Thyroid gland (tissue), 4 donors: ENCODE measurements around the gene POLDIP3. TPM values are rescaled to one million over a fixed set of nuclear protein-coding genes. Genes with fewer than 3 reads are reported as not detected.

Experiments used
- DNase-seq, 2 donors: peaks; one replicate each; pipeline ENCODE4 v3.0.0-alpha.2; 2019
- H3K27ac ChIP-seq, 3 donors: fragments of 200-600 bp; sonication (generic); 1 replicate in 2 of 3; 2 replicates in 1 of 3; pipeline ENCODE4 v1.5.1; 2016 to 2019; ENCODE audit warnings: mild to moderate bottlenecking in 1 of 3, moderate library complexity in 1 of 3
- H3K27me3 ChIP-seq: fragments of 200-600 bp; sonication (generic); one replicate; pipeline ENCODE4 v1.5.1; 2019
- H3K36me3 ChIP-seq, 2 donors: fragments of 200-600 bp; sonication (generic); one replicate each; pipeline ENCODE4 v1.5.1; 2016 to 2019
- H3K4me1 ChIP-seq, 2 donors: fragments of 200-600 bp; sonication (generic); one replicate each; pipeline ENCODE4 v1.5.1; 2017 to 2019
- H3K4me3 ChIP-seq, 3 donors: fragments of 200-600 bp; sonication (generic); replicated peaks in 1 of 3; 1 replicate in 2 of 3; 2 replicates in 1 of 3; pipeline ENCODE4 v1.5.1; 2016; ENCODE audit warnings: mild to moderate bottlenecking in 1 of 3
- H3K9me3 ChIP-seq: fragments of 200-600 bp; sonication (generic); one replicate; pipeline ENCODE4 v1.5.1; 2017
- POLR2A ChIP-seq, 2 donors: fragments of 450-650 bp; IDR thresholded peaks; one replicate each; pipeline ENCODE4 v1.6.1; 2017; ENCODE audit warnings: antibody characterized with exemption in 2 of 2, mild to moderate bottlenecking in 2 of 2, moderate library complexity in 1 of 2
- WGBS, 2 donors: methylation state at CpG; one replicate each; pipeline ENCODE4 v1.1.5; 2017; 5-methylcytosine and 5-hydroxymethylcytosine counted together
- intact Hi-C: fragments of 100-400 bp; cut with DNase I; formaldehyde crosslinking; loops from one replicate; pipeline ENCODE4 v1.15.1; 2023
- total RNA-seq, 4 donors: library from RNA; depleted of rRNA; stranded (reverse); fragments of >200 nt; gene quantifications; one replicate each; pipeline ENCODE4 v1.2.3, GENCODE V29; 2016
- TF ChIP-seq, protein P1 (sequence below), 6 experiments: fragments of 200-600 bp in 3 of 6; fragments of 450-650 bp in 3 of 6; sonication (generic) in 3 of 6; IDR thresholded peaks; one replicate each; pipeline ENCODE4 v1.5.1; 2016 to 2019; ENCODE audit warnings: antibody characterized with exemption in 6 of 6, mild to moderate bottlenecking in 2 of 6, inconsistent platforms in 1 of 6, moderate library complexity in 1 of 6

POLDIP3 gene
- total RNA-seq, 4 donors from 2014 or later: 46.1 to 55.4 (median 49.8) TPM

- H3K36me3 ChIP-seq: no peaks in the 10 kb centered on the region
- intact Hi-C loops: no loop called here
- no peak overlapping the region for H3K4me3 ChIP-seq
- H3K4me1 ChIP-seq: peaks cover 0 to 3% of the 10 kb centered on the region in 2 donors
- no peaks in the 10 kb centered on the region for H3K27me3 ChIP-seq
- TF ChIP-seq, protein P1, sequence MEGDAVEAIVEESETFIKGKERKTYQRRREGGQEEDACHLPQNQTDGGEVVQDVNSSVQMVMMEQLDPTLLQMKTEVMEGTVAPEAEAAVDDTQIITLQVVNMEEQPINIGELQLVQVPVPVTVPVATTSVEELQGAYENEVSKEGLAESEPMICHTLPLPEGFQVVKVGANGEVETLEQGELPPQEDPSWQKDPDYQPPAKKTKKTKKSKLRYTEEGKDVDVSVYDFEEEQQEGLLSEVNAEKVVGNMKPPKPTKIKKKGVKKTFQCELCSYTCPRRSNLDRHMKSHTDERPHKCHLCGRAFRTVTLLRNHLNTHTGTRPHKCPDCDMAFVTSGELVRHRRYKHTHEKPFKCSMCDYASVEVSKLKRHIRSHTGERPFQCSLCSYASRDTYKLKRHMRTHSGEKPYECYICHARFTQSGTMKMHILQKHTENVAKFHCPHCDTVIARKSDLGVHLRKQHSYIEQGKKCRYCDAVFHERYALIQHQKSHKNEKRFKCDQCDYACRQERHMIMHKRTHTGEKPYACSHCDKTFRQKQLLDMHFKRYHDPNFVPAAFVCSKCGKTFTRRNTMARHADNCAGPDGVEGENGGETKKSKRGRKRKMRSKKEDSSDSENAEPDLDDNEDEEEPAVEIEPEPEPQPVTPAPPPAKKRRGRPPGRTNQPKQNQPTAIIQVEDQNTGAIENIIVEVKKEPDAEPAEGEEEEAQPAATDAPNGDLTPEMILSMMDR (IDR thresholded peaks at IDR 0.05): no peak
- no peak for TF ChIP-seq POLR2A (IDR thresholded peaks at IDR 0.05)
- H3K27ac ChIP-seq: no peak overlapping the region
- 82 to 85% methylated on average over 7 of the region's 7 CpGs for WGBS, 2 donors
- DNase-seq: no peak
- no peaks in the 10 kb centered on the region for H3K9me3 ChIP-seq
Observed at GRCh38 chr22:42654436-42655073, 39.9 kb upstream of the POLDIP3 start.

DNA sequence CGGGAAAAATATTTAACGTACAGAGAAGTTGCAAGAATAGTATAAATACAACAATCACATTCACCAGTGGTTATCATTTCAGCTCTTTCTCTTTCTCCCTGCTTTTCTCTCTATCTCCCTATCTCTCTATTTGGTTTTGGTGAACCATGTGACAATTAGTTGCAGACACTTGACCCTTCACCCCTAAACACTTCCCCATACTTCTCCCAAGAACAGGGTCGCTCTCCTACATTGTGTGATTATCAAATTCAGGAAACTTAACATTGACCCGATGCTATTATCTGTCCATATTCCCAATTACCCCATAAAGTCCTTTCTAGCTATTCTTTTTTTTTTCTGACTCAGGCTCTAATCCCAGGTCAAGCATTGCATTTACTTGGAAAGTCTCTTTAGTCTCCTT lies 39.3 kb upstream of the POLDIP3 start:
- Histone ChIP-seq H3K4me3 (no peak overlapping the region), H3K9me3 (no peaks in the 10 kb centered on the region), H3K4me1 (peaks cover 0 to 4% of the 10 kb centered on the region in 2 donors), H3K36me3 (no peaks in the 10 kb centered on the region), H3K27ac (no peak overlapping the region), H3K27me3 (no peaks in the 10 kb centered on the region)
- no peak for DNase-seq
- no peak for TF ChIP-seq POLR2A (IDR thresholded peaks at IDR 0.05)
- TF ChIP-seq, protein P1 (IDR thresholded peaks at IDR 0.05): no peak
- intact Hi-C loops: no loop called here
- WGBS, 2 donors: 78 to 82% methylated on average over 4 of the region's 4 CpGs

DNA sequence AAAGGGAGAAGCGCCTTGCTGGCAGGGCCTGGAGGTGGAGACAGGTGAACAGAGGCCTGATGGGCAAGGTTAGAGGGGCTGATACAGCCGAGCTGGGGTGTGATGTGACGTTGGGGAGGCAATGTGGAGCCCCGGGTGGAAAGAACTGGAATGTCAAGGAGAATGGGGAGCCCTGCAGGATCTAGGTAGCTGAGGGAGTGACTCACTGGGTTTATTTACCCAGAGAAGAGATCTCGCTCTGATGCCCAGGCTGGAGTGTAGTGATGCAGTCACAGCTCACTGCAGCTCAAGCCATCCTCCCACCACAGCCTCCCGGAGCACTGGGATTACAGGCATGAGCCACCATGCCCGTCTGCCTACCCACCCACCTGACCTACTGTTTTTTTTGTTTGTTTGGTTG lies 36.5 kb upstream of the POLDIP3 start:
- Histone ChIP-seq H3K4me3 (no peak overlapping the region), H3K27me3 (no peaks in the 10 kb centered on the region), H3K4me1 (peaks cover 25 to 27% of the 10 kb centered on the region in 2 donors), H3K9me3 (no peaks in the 10 kb centered on the region), H3K36me3 (no peaks in the 10 kb centered on the region), H3K27ac (no peak overlapping the region)
- WGBS, 2 donors: 69 to 74% methylated on average over 7 of the region's 7 CpGs
- intact Hi-C loops: no loop called here
- DNase-seq: no peak
- no peak for TF ChIP-seq POLR2A (IDR thresholded peaks at IDR 0.05)
- TF ChIP-seq, protein P1 (IDR thresholded peaks at IDR 0.05): no peak

GRCh38 chr22:42649246-42650099 lies 34.8 kb upstream of the POLDIP3 start, which contains the start of gene CYB5R3:
Gene CYB5R3, minus strand, starts transcription at chr22:42649392. Its CDS starts 77 bp downstream, at chr22:42649315.
- peak; percentile 74 to 77 for DNase-seq

More at GRCh38 chr22:42649246-42650099, 34.8 kb upstream of the POLDIP3 start, which contains the start of gene CYB5R3:
- TF ChIP-seq, protein P1 (IDR thresholded peaks at IDR 0.05): no peak
- TF ChIP-seq POLR2A (IDR thresholded peaks at IDR 0.05): peak in 1 of 2 donors; percentile 43
- Histone ChIP-seq H3K4me1 (peaks cover 41 to 44% of the 10 kb centered on the region in 2 donors), H3K27me3 (no peaks in the 10 kb centered on the region), H3K27ac (peak within 1 kb of the TSS; percentile 88 to 96 (median 91)), H3K9me3 (no peaks in the 10 kb centered on the region), H3K36me3 (no peaks in the 10 kb centered on the region), H3K4me3 (peak within 1 kb of the TSS; percentile 60 to 92 (median 80))
- 21 to 29% methylated on average over 24 to 40 of the region's 81 CpGs for WGBS, 2 donors
- intact Hi-C loops: no loop called here
